Liver (tissue), 3 donors: ENCODE data around the gene CAPN2.
A peak's percentile ranks its signal among the peaks of the same experiment; 100 is the strongest.

Experiments
- ATF3 ChIP-seq: IDR thresholded peaks from 2 replicates; pipeline ENCODE4 v1.6.1; 2016; ENCODE audit warnings: antibody characterized with exemption
- CTCF ChIP-seq: fragments of 150-350 bp; IDR thresholded peaks from 2 replicates; pipeline ENCODE4 v1.5.1; 2017; ENCODE audit warnings: improper control_type of control experiment, low read depth, low read length; ENCODE audit not compliant: missing input control
- EGR1 ChIP-seq, 2 donors: IDR thresholded peaks; 2 replicates each; pipeline ENCODE4 v1.6.1; 2016 to 2018; ENCODE audit warnings: antibody characterized with exemption in 2 of 2, low read depth in 2 of 2
- FOXA1 ChIP-seq: IDR thresholded peaks from 2 replicates; pipeline ENCODE4 v1.6.1; 2016; ENCODE audit warnings: antibody characterized with exemption
- HNF4A ChIP-seq, 2 donors: conservative IDR thresholded peaks; 2 replicates each; pipeline ENCODE4 v1.6.1; 2016; ENCODE audit warnings: antibody characterized with exemption in 2 of 2, mild to moderate bottlenecking in 2 of 2
- MAX ChIP-seq: IDR thresholded peaks from 2 replicates; pipeline ENCODE4 v1.6.1; 2016; ENCODE audit warnings: antibody characterized with exemption
- RAD21 ChIP-seq, 2 donors: IDR thresholded peaks; 2 replicates each; pipeline ENCODE4 v1.6.1; 2016; ENCODE audit warnings: antibody characterized with exemption in 2 of 2, mild to moderate bottlenecking in 2 of 2
- REST ChIP-seq: IDR thresholded peaks from 2 replicates; pipeline ENCODE4 v1.6.1; 2016; ENCODE audit warnings: antibody characterized with exemption, mild to moderate bottlenecking
- RXRA ChIP-seq, 2 donors: IDR thresholded peaks; 2 replicates each; pipeline ENCODE4 v1.6.1; 2017 to 2018; ENCODE audit warnings: antibody characterized with exemption in 2 of 2, mild to moderate bottlenecking in 1 of 2
- SP1 ChIP-seq: IDR thresholded peaks from 2 replicates; pipeline ENCODE4 v1.6.1; 2018; ENCODE audit warnings: antibody characterized with exemption, mild to moderate bottlenecking
- TAF1 ChIP-seq: conservative IDR thresholded peaks from 2 replicates; pipeline ENCODE4 v1.6.1; 2016; ENCODE audit warnings: antibody characterized with exemption, mild to moderate bottlenecking
- YY1 ChIP-seq: IDR thresholded peaks from 2 replicates; pipeline ENCODE4 v1.6.1; 2016; ENCODE audit warnings: antibody characterized with exemption, mild to moderate bottlenecking
- ZBTB33 ChIP-seq: IDR thresholded peaks from 2 replicates; pipeline ENCODE4 v1.6.1; 2016; ENCODE audit warnings: antibody characterized with exemption
- donor health status: healthy.
- donor health status: healthy.

GRCh38 chr1:223819730-223820514 is 107.6 kb downstream of the CAPN2 start:
- no peak for TF ChIP-seq CTCF
- no peak for TF ChIP-seq RXRA (IDR thresholded peaks at IDR 0.05)
- TF ChIP-seq EGR1 (IDR thresholded peaks at IDR 0.05; ENCODE audit: low read depth in 2 of 2), result no peak
- no peak for TF ChIP-seq REST
- TF ChIP-seq ATF3, result peak; percentile 26
- TF ChIP-seq SP1, result no peak
- TF ChIP-seq TAF1, result no peak
- no peak for TF ChIP-seq HNF4A (conservative IDR thresholded peaks at IDR 0.05)
- TF ChIP-seq FOXA1, result no peak
- TF ChIP-seq ZBTB33, result no peak
- no peak for TF ChIP-seq YY1
- TF ChIP-seq RAD21 (IDR thresholded peaks at IDR 0.05), result no peak
- TF ChIP-seq MAX, result no peak
